ENCODE results near the gene AKAP8.
A peak's percentile ranks its signal among the peaks of the same experiment; 100 is the strongest.
"Not testable (repeated sequence)": the region's sequence is repeated elsewhere in the genome, so short reads cannot be mapped to it uniquely, and the experiment has no call there.

AKAP8 gene

GRCh38 chr19:15335992-15336391, 43.6 kb downstream of the AKAP8 start:
- not testable (repeated sequence) for H3K4me1 Mint-ChIP-seq, H3K27ac Mint-ChIP-seq, H3K4me3 Mint-ChIP-seq, H3K27me3 Mint-ChIP-seq, H3K36me3 Mint-ChIP-seq, H3K9me3 Mint-ChIP-seq

- Mint-ChIP-seq H3K9me3 (no peaks in the 10 kb centered on the region), H3K4me3 (peak within 1 kb of the TSS; percentile 96), H3K4me1 (peaks cover 44% of the 10 kb centered on the region), H3K36me3 (peaks cover 3% of the 10 kb centered on the region), H3K27me3 (no peaks in the 10 kb centered on the region), H3K27ac (peak within 1 kb of the TSS; percentile 90)
Measured at GRCh38 chr19:15332311-15332996, 47.1 kb downstream of the AKAP8 start, which contains the start of gene BRD4. BRD4 (minus strand) TSS chr19:15332539; CDS start chr19:15273099, 59,440 bp downstream.

GRCh38 chr19:15331419-15332310, 47.9 kb downstream of the AKAP8 start:
- H3K36me3 Mint-ChIP-seq, result peaks cover 3% of the 10 kb centered on the region
- H3K4me3 Mint-ChIP-seq, result peak overlapping the region; percentile 93
- no peaks in the 10 kb centered on the region for H3K9me3 Mint-ChIP-seq
- peak overlapping the region; percentile 95 for H3K27ac Mint-ChIP-seq
- peaks cover 52% of the 10 kb centered on the region for H3K4me1 Mint-ChIP-seq
- no peaks in the 10 kb centered on the region for H3K27me3 Mint-ChIP-seq

GRCh38 chr19:15330801-15331418, 48.7 kb downstream of the AKAP8 start:
- Mint-ChIP-seq H3K9me3 (no peaks in the 10 kb centered on the region), H3K27ac (peak overlapping the region; percentile 95), H3K36me3 (peaks cover 3% of the 10 kb centered on the region), H3K4me1 (peaks cover 59% of the 10 kb centered on the region), H3K4me3 (peak overlapping the region; percentile 93), H3K27me3 (no peaks in the 10 kb centered on the region)

- peaks cover 7% of the 10 kb centered on the region for H3K36me3 Mint-ChIP-seq
- H3K4me1 Mint-ChIP-seq, result peaks cover 78% of the 10 kb centered on the region
- H3K9me3 Mint-ChIP-seq, result no peaks in the 10 kb centered on the region
- peak overlapping the region; percentile 47 for H3K4me3 Mint-ChIP-seq
- no peaks in the 10 kb centered on the region for H3K27me3 Mint-ChIP-seq
- no peak overlapping the region for H3K27ac Mint-ChIP-seq
Measured at GRCh38 chr19:15328312-15328711, 51.3 kb downstream of the AKAP8 start.

GRCh38 chr19:15324791-15325519, 54.6 kb downstream of the AKAP8 start:
- Mint-ChIP-seq H3K9me3 (no peaks in the 10 kb centered on the region), H3K27ac (peak overlapping the region; percentile 70), H3K27me3 (no peaks in the 10 kb centered on the region), H3K4me3 (peak overlapping the region; percentile 79), H3K36me3 (peaks cover 10% of the 10 kb centered on the region), H3K4me1 (peaks cover 91% of the 10 kb centered on the region)

GRCh38 chr19:15323496-15324235, 55.9 kb downstream of the AKAP8 start:
- no peaks in the 10 kb centered on the region for H3K9me3 Mint-ChIP-seq
- no peaks in the 10 kb centered on the region for H3K27me3 Mint-ChIP-seq
- H3K27ac Mint-ChIP-seq, result peak overlapping the region; percentile 88
- H3K4me3 Mint-ChIP-seq, result peak overlapping the region; percentile 58
- H3K36me3 Mint-ChIP-seq, result peaks cover 8% of the 10 kb centered on the region
- H3K4me1 Mint-ChIP-seq, result peaks cover 91% of the 10 kb centered on the region

GRCh38 chr19:15321739-15322138, 57.8 kb downstream of the AKAP8 start:
- peak overlapping the region; percentile 71 for H3K4me3 Mint-ChIP-seq
- H3K36me3 Mint-ChIP-seq, result peaks cover 8% of the 10 kb centered on the region

GRCh38 chr19:15320116-15320515, 59.5 kb downstream of the AKAP8 start:
- Mint-ChIP-seq H3K27me3 (no peaks in the 10 kb centered on the region), H3K4me3 (peak overlapping the region; percentile 42), H3K4me1 (peaks cover 87% of the 10 kb centered on the region), H3K27ac (peak overlapping the region; percentile 74), H3K9me3 (no peaks in the 10 kb centered on the region), H3K36me3 (peaks cover 8% of the 10 kb centered on the region)

More at GRCh38 chr19:15321739-15322138, 57.8 kb downstream of the AKAP8 start:
- Mint-ChIP-seq H3K9me3 (no peaks in the 10 kb centered on the region), H3K4me1 (peaks cover 91% of the 10 kb centered on the region), H3K27me3 (no peaks in the 10 kb centered on the region), H3K27ac (peak overlapping the region; percentile 89)

GRCh38 chr19:15318241-15318691, 61.3 kb downstream of the AKAP8 start:
- no peaks in the 10 kb centered on the region for H3K27me3 Mint-ChIP-seq
- H3K27ac Mint-ChIP-seq, result peak overlapping the region; percentile 90
- peak overlapping the region; percentile 61 for H3K4me3 Mint-ChIP-seq
- H3K4me1 Mint-ChIP-seq, result peaks cover 85% of the 10 kb centered on the region
- H3K36me3 Mint-ChIP-seq, result peaks cover 3% of the 10 kb centered on the region
- no peaks in the 10 kb centered on the region for H3K9me3 Mint-ChIP-seq

GRCh38 chr19:15317392-15318071, 62.1 kb downstream of the AKAP8 start:
- H3K27ac Mint-ChIP-seq, result peak overlapping the region; percentile 88
- H3K4me1 Mint-ChIP-seq, result peaks cover 88% of the 10 kb centered on the region
- H3K9me3 Mint-ChIP-seq, result no peaks in the 10 kb centered on the region
- H3K36me3 Mint-ChIP-seq, result peaks cover 3% of the 10 kb centered on the region
- H3K27me3 Mint-ChIP-seq, result no peaks in the 10 kb centered on the region
- peak overlapping the region; percentile 75 for H3K4me3 Mint-ChIP-seq

- peaks cover 89% of the 10 kb centered on the region for H3K4me1 Mint-ChIP-seq
- no peaks in the 10 kb centered on the region for H3K9me3 Mint-ChIP-seq
- H3K27me3 Mint-ChIP-seq, result no peaks in the 10 kb centered on the region
- peak overlapping the region; percentile 88 for H3K27ac Mint-ChIP-seq
- peak overlapping the region; percentile 75 for H3K4me3 Mint-ChIP-seq
- H3K36me3 Mint-ChIP-seq, result no peaks in the 10 kb centered on the region
Measured at GRCh38 chr19:15316498-15316897, 63.1 kb downstream of the AKAP8 start.

- H3K9me3 Mint-ChIP-seq, result no peaks in the 10 kb centered on the region
- no peaks in the 10 kb centered on the region for H3K36me3 Mint-ChIP-seq
- no peaks in the 10 kb centered on the region for H3K27me3 Mint-ChIP-seq
- H3K4me3 Mint-ChIP-seq, result peak overlapping the region; percentile 42
- peaks cover 87% of the 10 kb centered on the region for H3K4me1 Mint-ChIP-seq
- H3K27ac Mint-ChIP-seq, result peak overlapping the region; percentile 86
Measured at GRCh38 chr19:15315101-15315500, 64.5 kb downstream of the AKAP8 start.

GRCh38 chr19:15313649-15314279, 65.8 kb downstream of the AKAP8 start:
- Mint-ChIP-seq H3K27me3 (no peaks in the 10 kb centered on the region), H3K36me3 (no peaks in the 10 kb centered on the region), H3K4me1 (peaks cover 85% of the 10 kb centered on the region), H3K27ac (peak overlapping the region; percentile 81), H3K9me3 (no peaks in the 10 kb centered on the region), H3K4me3 (no peak overlapping the region)

Data from activated naive CD4-positive, alpha-beta T cell treated with anti-CD3 and anti-CD28 coated beads, Interleukin-2, amount 50 U/mL, for 24 hours (primary cell).